T47D (cell line): ENCODE results near the gene ARID4B.
A peak's percentile ranks its signal among the peaks of the same experiment; 100 is the strongest.
"Not testable (repeated sequence)": the region's sequence is repeated elsewhere in the genome, so short reads cannot be mapped to it uniquely, and the experiment has no call there.

Experiments
- DNase-seq, 2 experiments: peaks; one replicate each; pipeline versions ENCODE4 v3.0.0 to v3.0.0-alpha.2; 2011 to 2012; ENCODE audit warnings: low read depth in 1 of 2, low spot score in 1 of 2
- JUND ChIP-seq: IDR thresholded peaks from 2 replicates; pipeline ENCODE4 v1.6.1; 2012; ENCODE audit warnings: low read depth
- in situ Hi-C: cut with HindIII; loops from 2 replicates; pipeline ENCODE4 v1.10.0; 2016; ENCODE audit warnings: low sequenced_read_pairs, low pct_unique_long_range_greater_than_20kb

Gene ARID4B

GRCh38 chr1:235221653-235222375 lies 106.2 kb downstream of the ARID4B start:
- DNase-seq: no peak
- in situ Hi-C loops: no loop called here
- TF ChIP-seq JUND: no peak

GRCh38 chr1:235215453-235215852 lies 112.5 kb downstream of the ARID4B start:
- DNase-seq: no peak
- in situ Hi-C loops: no loop called here
- no peak for TF ChIP-seq JUND

- in situ Hi-C loops, DNase-seq: not testable (repeated sequence)
Measured at GRCh38 chr1:235214962-235215361, 113.0 kb downstream of the ARID4B start.

GRCh38 chr1:235213752-235214151 lies 114.2 kb downstream of the ARID4B start:
- no peak for TF ChIP-seq JUND

GRCh38 chr1:235211517-235211916 lies 116.5 kb downstream of the ARID4B start:
- in situ Hi-C loops: no loop called here
- no peak for TF ChIP-seq JUND
- DNase-seq: no peak

More at GRCh38 chr1:235213752-235214151, 114.2 kb downstream of the ARID4B start:
- DNase-seq: no peak
- in situ Hi-C loops: no loop called here

- peak in 1 of 2 experiments; percentile 25 for DNase-seq
- in situ Hi-C loops: no loop called here
- TF ChIP-seq JUND: no peak
Measured at GRCh38 chr1:235207209-235207565, 120.8 kb downstream of the ARID4B start.

GRCh38 chr1:235206533-235207208 lies 121.3 kb downstream of the ARID4B start:
- TF ChIP-seq JUND: no peak
- DNase-seq: no peak
- in situ Hi-C loops: no loop called here

- TF ChIP-seq JUND: no peak
- DNase-seq: no peak
- in situ Hi-C loops: no loop called here
Measured at GRCh38 chr1:235205687-235206086, 122.3 kb downstream of the ARID4B start.

- no peak for DNase-seq
Measured at GRCh38 chr1:235203428-235203827, 124.6 kb downstream of the ARID4B start.

GRCh38 chr1:235202447-235202846 lies 125.5 kb downstream of the ARID4B start:
- DNase-seq, in situ Hi-C loops: not testable (repeated sequence)

More at GRCh38 chr1:235203428-235203827, 124.6 kb downstream of the ARID4B start:
- TF ChIP-seq JUND: no peak
- in situ Hi-C loops: no loop called here

GRCh38 chr1:235199441-235199840 lies 128.5 kb downstream of the ARID4B start:
- no peak for TF ChIP-seq JUND
- in situ Hi-C loops: no loop called here
- DNase-seq: no peak

- TF ChIP-seq JUND: no peak
- in situ Hi-C loops: no loop called here
- DNase-seq: no peak
Measured at GRCh38 chr1:235190431-235190830, 137.5 kb downstream of the ARID4B start.

- TF ChIP-seq JUND: no peak
- in situ Hi-C loops: no loop called here
- no peak for DNase-seq
Measured at GRCh38 chr1:235187316-235187715, 140.7 kb downstream of the ARID4B start.
